NCI-H2171 treated with DMSO at 0.1 percent for 48 hours (cell line): ENCODE results near the gene DIP2B.

Experiments used
- DNase-seq: peaks from one replicate; lab custom pipeline; 2025; lab: John Stamatoyannopoulos, UW

DIP2B gene

GRCh38 chr12:50574601-50575348 lies 70.0 kb downstream of the DIP2B start:
- DNase-seq: no peak

GRCh38 chr12:50579757-50580267 lies 75.0 kb downstream of the DIP2B start:
- no peak for DNase-seq

GRCh38 chr12:50580436-50580835 lies 75.7 kb downstream of the DIP2B start:
- no peak for DNase-seq

- DNase-seq: no peak
Observed at GRCh38 chr12:50581226-50582184, 76.7 kb downstream of the DIP2B start.

DNA sequence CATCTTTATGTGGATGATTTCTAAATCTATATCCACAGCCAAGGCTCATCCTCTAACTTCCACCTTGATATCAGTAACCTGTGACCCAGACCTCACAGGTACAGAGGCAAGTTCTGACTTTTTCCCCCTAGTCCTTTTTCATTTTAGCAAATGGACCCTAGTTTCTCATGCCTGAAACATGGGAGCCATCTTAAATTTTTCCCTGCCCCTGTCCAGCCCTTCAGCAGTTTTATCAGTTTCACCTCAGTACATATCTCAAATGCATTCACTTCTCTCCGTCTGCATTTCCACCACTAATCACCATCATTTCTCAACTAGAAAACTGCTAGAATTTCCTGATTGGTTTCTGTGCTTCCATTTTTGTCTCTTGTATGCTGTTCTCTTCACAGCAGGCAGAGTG lies 79.3 kb downstream of the DIP2B start:
- no peak for DNase-seq

DNA sequence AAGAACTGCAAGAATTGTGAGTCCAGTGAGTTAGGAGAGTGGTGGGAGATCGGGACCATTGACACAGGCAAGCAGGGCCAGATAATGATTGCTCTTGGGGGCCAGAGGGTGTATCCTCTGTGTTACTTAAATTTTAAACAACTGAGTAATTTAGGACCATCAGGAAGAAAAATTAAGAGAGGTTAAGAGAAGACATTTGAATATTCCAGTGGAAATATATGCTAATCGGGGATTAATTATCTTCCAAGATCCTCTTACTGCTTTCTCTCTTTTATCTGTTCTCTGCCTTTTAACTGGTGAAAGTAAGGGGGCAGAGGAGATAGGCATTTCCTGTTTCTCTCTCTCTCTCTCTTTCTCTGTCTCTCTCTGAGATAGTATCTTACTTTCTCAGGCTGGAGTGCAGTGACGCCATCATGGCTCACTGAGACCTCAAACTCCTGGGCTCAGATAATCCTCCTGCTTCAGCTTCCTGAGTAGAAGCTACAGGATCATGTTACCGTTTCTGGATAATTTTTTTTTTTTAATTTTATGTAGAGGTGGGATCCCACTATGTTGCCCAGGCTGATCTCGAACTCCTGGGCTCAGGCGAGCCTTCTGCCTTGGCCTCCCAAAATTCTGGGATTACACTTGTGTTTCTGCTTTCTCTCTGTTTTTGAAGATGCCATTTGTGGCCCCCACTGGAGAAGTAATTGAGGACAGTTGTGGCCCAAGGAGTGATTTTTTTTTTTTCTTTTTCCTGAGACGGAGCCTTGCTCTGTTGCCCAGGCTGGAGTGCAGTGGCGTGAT lies 85.1 kb downstream of the DIP2B start:
- DNase-seq: no peak

DNA sequence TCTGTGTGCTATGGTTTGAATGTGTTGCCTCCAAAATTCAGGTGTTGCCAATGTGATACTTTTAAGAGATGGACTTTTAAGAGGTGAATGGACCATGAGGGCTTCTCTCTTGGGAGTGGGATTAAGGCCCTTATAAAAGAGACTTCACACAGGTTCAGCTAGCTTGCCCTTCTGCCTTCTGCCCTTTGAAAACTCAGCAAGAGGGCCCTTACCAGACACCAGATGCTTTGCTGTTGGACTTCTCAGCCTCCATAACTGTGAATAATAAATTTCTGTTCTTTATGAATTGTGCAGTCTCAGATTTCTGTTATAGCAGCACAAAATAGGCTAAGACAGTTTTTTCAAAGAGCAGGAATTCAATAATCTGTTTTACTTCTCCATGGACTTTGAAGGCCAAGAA lies 86.1 kb downstream of the DIP2B start:
- no peak for DNase-seq

DNA sequence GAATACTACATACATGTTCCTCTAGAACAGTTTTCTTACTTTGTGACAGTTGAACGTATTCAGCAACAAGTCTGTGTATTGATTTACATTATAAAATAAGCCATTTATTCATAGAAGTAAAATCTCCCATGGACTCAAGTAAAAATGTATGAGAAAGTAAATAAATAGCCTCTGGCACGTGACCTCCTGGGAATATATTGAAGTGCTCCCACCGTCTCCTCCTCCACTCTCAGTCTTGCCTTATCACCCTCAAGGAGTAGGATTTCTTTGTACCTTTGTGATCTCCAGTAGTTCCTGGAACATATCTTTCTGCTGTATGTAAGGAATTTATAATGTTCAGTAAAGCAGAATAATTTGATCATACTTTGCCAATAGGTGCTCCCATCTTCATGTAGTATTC lies 90.9 kb downstream of the DIP2B start:
- DNase-seq: no peak

DNA sequence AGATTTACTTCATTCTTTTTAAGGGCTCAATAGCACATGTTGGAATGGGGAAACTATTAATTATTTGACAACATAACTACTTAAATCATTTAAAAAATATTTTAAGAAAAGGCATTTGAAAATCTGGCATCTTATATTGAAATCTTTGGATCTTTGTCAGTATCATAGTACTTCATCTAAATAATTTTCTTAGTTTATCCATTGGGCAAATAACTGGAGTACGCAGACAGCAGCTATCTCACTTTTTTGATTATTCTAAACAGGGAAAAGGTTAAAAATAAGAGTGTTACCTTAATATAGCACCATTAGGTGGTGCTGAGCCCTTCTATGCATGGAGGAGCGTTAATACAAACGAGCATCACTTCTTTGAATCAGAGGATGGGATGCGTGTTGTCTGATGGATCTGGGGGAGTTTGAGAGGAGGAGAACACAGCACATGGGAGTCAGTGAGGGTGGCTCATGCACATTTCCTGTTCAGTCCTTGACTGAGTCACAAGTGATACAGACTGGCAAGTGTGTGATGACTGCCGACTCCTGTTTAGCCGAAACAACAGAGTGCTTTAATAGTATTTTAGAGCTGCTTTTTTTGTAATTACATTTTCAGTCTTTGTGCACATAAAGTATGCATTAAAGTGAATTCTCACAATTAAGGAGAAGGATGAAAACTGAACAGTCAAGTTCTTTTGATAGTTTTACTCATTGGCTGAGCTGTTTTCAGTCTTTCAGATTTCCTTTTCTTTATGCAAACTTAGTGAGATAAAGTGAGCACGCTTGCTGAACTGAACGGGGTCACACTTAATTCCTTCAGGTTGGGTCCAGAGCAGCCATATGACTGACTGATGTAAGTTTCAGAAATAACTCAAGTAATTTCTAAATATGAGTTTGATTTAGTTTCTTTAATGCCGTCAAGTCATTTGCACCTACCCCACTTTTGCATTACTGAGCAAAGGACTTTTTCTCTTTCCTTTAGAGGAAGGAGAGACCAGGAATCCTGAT lies 92.7 kb downstream of the DIP2B start:
- no peak for DNase-seq

DNA sequence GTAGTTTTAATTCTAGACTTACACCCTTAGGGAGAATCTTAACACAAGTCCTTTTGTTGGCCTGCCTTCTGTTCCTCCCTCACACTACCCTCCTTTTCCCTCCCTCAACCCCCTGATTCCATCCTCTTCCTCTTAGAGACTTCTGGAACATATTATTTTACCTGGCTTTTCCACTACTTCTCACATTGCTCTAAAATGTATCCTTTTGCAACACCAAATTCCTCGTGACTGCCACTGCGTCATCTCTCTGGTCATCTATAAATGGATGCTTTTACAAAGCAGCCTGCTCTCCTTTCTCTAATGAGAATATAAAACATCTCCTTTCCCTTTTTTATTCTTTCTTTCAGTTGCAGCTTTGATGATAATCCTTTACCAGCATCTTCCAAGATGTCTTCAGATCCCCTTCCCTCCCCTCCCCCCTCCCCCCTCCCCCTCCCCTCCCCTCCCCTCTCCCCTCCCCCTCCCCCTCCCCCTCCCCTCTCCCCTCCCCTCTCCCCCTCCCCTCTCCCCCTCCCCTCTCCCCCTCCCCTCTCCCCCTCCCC lies 93.6 kb downstream of the DIP2B start:
- DNase-seq: no peak

- no peak for DNase-seq
Observed at GRCh38 chr12:50599366-50600095, 94.7 kb downstream of the DIP2B start.

DNA sequence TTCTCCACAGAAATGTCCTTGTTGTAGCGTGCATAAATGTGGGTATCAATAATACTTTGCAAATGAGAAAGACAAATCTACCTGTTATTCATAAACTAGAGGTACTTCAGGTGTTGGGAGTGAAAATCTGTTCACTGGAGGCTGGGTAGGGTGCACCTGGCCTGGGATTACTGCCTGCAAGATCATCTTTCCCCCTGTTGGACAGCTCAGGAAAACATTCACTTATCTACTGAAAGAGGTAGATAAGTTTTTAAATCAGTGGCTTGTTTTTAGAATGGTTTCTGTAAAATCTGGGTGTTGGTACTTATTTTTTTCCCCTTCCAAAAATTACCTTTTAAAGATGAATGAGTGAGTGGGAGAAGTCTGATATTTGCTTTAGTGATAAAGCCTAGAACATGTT lies 95.6 kb downstream of the DIP2B start:
- no peak for DNase-seq

GRCh38 chr12:50603817-50604639 lies 99.2 kb downstream of the DIP2B start:
- no peak for DNase-seq

DNA sequence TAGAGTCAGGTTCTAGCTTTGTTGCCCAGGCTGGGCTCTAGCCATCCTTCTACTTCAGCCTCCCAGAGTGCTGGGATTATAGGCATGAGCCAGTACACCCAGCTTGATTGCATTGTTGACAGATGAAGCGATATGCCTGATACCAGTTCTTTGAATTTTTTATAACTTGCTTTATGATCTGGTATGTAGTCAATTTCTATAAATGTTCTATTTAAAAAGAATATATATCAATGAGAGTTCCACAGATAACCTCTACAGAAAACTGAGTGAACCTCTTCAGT lies 99.8 kb downstream of the DIP2B start:
- no peak for DNase-seq

DNA sequence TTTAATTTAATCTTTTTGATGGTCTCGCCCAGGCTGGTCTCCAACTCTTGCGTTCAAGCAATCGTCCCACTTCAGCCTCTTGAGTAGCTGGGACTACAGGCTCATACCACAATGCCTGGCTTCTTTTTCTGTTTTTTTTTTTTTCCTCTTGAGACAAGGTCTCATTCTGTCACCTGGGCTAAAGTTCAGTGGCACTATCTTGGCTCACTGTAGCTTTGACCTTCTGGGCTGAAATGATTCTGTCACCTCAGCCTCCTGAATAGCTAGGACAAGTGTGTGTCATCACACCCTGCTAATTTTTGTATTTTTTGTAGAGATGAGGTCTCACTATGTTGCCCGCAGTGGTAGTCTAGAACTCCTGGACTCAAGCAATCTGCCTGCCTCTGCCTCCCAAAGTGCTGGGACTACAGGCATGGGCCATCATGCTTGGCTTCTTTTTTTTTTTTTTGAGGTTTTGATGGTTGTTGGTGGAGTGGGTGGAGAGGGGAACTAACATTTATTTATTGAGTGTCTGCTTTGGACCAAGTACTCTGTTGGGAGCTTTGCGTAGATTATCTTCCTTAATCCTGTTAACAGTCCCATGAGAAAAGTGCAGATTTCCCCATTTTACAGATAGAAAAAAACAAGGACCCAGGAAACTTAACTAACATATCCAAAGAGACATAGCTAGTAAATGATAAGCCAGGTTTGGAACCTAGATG lies 102.0 kb downstream of the DIP2B start:
- DNase-seq: no peak

DNA sequence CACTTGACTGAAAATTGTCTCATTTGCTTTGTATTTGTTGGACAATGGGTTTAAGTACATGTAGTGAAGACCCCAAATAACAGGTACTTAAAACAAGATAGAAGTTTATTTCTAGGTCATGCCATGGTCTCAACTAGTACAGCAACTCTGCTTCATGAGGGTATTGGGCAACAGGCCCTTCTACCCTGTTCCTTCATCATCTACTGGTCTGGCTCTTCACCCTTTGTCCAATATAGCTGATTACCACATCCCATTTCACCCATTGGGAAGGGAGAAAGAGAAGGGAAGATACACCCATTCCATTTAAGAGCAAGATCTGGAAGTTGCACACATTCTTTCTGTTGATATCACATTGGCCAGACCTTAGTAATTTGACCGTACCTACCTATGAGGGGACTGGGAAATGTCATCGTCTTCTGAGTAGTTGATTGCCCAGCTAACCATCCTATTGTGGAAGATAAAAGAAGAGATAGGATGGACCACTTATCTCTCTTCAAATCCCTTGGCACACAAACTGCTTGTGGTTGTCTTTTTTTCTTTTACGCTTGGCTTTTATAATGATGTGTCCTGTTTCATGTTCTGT lies 104.6 kb downstream of the DIP2B start:
- no peak for DNase-seq

DNA sequence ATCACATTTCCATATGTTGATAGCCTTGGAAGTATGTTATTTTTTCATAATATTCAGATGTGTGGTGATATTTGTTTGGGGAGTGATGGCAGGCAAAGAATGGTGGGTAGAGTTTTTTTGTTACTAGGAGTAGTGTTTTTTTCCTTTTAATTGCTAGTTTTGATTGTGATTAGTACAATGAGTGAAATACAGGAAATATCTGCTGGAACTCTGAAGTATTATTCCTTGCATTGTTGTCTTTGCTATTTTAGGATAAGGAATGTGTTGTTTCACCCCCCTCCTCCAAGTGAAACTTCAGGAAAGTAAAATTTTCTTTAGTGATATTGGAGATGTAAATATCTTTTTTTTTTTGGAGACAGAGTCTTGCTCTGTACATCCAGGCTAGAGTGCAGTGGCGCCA lies 105.4 kb downstream of the DIP2B start:
- no peak for DNase-seq

DNA sequence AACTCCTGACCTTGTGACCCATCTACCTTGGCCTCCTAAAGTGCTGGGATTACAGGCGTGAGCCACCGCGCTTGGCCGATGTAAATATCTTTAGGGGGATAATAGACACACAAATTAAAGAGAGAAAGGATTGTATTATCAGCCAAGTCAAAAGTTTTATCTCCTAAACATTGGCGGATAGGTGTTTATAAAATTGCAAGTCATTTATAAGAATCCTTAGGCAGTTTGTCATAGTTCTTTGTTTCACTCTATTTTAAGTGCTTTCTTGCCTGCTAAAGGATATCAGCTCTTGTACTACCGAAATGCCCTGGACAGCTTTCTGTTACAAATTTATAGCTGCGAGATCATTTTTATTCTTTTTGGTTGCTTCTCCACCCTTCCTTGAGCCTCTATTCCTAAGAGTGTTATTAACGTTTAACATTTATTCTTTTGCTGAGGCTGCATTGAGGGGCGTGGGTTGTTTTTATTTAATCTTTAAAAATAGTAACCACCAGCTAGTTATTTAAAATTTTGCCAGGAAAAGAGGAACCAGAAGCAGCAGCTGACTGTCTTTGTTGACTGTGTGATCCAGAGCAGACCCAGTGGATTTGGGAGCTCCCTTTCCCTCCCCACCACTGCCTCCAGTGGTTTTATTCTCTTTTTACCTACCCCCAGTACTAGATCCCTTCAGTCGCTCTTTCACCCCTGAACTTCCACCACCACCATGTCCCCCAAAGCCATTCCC lies 106.4 kb downstream of the DIP2B start:
- no peak for DNase-seq
